ENCODE measurements around the gene COBL.

Gene COBL

DNA sequence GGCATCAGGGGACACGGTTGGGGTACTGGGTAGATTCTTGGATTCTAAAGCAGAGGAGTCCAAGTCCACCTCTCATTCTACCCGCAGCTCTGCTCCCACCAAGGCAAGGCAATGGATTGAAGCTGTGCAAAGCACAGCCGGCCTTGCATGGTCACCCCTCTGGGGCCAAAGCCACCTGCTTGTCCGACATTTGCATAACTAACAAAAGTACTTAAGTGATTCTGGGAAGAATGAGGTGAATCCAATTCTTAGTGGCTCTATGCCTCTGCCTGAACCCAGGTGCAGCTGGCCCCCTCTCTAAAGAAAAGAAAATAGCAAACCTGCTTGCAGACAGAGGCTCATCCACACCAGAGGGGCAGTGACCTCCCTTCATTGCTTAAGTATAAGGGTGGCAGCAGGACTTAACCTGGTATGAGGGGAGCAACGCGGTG lies 10.7 kb upstream of the COBL start:
- DNase-seq (ENCODE audit: low read depth) = no peak

- no peak for DNase-seq (ENCODE audit: low read depth)
Measured at GRCh38 chr7:51326656-51327286, 10.2 kb upstream of the COBL start.

GRCh38 chr7:51325908-51326307 lies 9.3 kb upstream of the COBL start:
- no peak for DNase-seq (ENCODE audit: low read depth)

GRCh38 chr7:51325261-51325676 lies 8.7 kb upstream of the COBL start:
- DNase-seq (ENCODE audit: low read depth) = no peak

GRCh38 chr7:51324206-51324898 lies 7.7 kb upstream of the COBL start:
- no peak for DNase-seq (ENCODE audit: low read depth)

GRCh38 chr7:51321961-51322515 lies 5.4 kb upstream of the COBL start:
- no peak for DNase-seq (ENCODE audit: low read depth)

DNA sequence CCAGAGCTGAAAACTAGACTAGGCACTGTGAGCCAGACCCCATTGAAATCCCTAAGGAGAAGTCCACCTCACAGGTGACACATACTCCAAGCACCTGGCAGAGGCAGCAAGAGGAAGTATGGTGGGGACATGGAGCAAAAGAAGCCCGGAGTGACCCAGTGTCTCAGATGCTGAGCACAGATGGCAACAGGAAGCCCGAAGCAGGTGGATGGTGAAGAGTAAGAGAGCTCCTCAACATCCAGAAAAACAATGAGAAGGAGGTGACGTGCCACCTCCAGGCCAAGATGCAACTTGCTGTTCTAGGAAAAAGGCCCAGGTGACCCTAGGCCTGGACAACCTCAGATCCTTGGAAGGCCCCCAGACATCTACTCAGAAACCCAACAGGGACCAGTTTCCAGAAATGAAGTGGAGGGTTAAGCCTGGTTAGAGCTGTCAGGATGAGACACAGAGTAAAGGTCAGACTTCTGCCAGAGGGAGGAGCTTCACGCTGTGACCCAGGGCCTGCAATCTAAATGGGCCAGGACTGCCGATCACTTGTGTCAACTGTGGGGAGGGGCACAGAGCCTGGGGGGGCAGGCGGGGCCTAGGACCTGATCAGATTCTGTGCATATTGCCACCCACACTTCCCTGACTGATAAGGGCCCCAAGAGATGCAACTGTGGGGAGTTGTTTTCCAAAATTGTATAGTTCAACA lies 2.4 kb upstream of the COBL start:
- no peak for DNase-seq (ENCODE audit: low read depth)

GRCh38 chr7:51318001-51318400 lies 1.4 kb upstream of the COBL start:
- DNase-seq (ENCODE audit: low read depth) = no peak

DNA sequence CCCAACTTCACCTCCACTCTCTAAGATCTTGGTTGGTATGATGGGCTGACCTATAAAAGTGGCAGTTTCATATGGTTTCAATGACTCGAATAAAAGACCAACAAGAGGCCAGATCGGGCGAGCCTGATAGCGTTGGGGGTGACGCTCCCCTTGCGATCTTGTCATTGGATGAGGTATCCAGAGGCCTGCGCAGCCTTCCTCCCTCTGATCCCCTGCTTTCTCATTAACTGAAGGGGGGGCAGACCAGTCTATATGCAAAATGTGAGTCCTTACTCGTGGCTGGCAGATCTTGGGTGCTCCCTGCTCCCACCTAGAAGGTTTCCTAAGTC lies 937 bp upstream of the COBL start:
- DNase-seq (ENCODE audit: low read depth) = no peak

DNA sequence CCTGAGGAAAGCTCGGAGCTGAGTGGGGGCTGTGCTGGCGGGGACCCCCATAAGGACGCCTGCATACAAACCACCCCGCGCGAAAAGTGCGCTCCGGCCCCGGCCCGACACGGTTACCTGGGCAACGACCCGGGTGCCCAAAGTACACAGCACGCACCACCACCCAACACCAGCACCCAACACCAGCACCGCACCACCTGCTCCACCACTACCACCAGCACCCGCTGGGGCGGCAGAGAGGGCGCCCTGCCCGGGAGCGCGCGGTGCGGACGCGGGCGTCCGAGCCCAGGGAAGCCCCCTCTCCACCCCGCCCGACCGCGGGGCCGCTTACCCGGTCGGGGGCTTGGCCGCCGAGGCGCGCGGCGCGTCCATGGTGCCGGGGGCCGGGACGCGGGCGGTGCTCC lies 345 bp downstream of the COBL start:
- DNase-seq (ENCODE audit: low read depth) = no peak

DNA sequence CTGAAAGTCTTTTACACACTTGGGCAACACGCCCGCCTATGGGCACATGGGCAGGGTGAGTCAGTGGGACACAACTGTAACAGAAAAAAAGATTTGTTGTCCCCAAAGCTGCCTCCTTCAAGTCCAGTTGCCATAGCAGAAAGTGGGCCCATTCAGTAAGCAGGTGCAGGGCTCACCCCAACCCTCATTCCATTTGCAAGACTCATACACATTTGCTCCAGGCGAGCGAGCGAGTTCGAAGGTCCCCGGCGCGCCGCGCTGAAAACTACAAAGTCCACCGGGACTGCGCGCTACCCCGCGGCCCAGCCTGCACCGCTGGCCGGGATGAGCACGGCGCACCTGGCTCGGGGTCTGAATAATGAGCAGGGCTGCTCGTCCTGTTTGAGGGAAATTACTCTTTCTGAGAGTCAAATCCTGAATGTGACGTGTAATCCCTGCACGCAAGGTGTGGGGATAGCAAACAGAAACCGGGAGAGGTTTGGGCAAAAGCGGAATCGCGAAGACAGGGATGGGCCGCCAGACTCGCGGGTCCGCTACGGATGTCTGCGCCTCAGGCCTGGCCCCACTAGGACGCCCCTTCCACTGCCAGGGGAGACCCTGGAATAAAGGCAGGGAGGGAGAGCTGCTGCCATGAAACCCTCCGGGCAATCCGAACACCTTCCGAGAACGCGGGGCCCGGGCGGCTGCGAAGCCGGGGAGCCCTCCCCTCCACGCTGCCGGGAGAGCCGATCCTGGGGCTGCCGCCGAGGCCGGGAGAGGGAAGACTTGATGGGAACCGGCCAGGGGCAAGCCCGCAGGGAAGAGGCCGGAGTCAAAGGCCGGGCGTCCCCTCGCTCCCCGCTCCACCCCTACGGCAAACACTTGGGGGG lies 982 bp downstream of the COBL start:
- DNase-seq (ENCODE audit: low read depth) = no peak

DNA sequence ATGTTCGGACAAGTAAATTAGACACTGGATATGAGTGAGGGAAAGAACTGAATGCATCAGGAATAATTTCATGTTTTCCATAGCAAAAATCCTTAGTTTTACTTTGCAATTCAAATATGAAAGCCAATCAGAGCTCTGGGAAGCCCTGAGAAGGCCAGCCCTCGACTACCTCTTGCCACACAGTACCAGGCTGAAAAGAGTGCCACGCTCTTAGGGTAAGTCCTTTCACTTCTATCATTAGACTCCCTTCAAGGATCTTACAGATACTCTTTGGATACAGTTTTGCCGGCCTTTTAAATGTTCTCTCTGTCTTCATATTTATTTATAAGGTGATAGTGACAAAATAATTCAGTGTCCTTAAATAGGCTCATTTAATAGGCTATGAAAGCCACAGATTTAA lies 1.9 kb downstream of the COBL start:
- DNase-seq (ENCODE audit: low read depth) = no peak

DNA sequence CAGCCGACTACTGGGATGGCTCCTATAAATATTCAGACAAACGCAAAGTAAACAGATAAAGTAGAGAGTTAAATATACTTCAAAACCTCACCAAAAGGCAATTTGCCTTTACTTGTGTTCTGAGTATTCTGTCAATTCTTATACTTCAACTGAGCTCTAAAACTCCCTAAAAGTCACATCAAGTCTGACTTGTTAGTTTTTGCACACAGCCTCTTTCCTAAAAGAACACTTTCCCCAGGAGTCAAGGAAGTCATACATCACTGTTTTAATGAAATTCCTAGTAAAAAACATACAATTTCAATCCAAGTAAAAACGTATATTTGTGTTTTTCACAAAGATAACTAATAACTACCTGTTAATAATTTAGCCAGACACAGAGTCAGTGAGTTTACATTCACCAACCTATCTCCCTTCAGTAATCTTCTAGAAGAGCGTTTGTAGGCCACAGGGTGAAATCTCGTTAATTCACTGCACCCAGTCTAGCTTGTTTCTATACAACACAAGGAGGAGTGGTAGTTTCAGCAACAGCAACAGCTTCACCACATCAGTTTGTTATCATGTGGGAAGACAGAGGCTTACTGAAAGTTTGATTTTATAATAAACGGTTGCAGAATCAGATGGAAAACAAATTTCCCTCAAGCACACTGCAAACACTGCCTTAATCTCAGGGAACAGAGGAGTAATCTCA lies 2.7 kb downstream of the COBL start:
- no peak for DNase-seq (ENCODE audit: low read depth)

DNA sequence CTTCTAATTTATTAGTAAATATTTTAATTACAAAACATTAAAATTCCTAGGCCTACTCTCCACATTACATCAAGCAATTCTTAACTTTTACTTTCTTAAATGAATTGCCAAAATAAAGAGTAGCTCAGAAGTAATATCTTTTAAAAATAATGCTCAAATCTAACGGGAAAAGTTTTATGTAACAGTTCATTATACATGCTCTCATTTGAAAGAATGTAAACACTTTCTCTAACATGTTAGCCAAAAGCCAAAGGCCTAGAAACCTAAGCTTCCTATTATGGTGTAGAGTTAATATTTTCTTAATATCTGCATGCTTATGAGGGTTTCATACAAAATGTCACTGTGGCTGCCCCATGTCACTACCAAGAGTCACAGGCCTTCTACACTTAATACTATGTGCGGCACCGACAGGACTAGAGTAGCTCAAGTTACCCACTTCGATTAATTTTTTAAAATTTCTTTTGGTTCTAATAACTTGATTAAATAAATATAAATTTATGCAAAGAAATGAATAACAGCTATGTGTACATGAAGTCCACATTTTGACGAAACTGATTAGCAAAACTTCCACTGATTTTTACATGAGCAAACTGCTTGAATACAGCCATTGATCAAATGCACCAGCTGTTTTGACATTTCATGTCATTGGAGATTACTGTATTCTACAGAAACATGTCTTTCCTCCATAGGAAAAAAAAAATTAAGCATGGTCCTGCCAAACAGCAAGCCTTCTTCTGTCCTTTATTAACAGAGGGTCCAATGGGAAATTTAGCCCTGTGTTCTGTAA lies 3.5 kb downstream of the COBL start:
- no peak for DNase-seq (ENCODE audit: low read depth)

- no peak for DNase-seq (ENCODE audit: low read depth)
Measured at GRCh38 chr7:51311166-51311565, 5.4 kb downstream of the COBL start.

GRCh38 chr7:51310131-51310583 lies 6.5 kb downstream of the COBL start:
- no peak for DNase-seq (ENCODE audit: low read depth)

- DNase-seq (ENCODE audit: low read depth) = no peak
Measured at GRCh38 chr7:51309361-51310130, 7.1 kb downstream of the COBL start.

GRCh38 chr7:51308696-51309095 lies 7.9 kb downstream of the COBL start:
- DNase-seq (ENCODE audit: low read depth) = no peak

GRCh38 chr7:51308265-51308664 lies 8.3 kb downstream of the COBL start:
- DNase-seq (ENCODE audit: low read depth) = no peak

DNA sequence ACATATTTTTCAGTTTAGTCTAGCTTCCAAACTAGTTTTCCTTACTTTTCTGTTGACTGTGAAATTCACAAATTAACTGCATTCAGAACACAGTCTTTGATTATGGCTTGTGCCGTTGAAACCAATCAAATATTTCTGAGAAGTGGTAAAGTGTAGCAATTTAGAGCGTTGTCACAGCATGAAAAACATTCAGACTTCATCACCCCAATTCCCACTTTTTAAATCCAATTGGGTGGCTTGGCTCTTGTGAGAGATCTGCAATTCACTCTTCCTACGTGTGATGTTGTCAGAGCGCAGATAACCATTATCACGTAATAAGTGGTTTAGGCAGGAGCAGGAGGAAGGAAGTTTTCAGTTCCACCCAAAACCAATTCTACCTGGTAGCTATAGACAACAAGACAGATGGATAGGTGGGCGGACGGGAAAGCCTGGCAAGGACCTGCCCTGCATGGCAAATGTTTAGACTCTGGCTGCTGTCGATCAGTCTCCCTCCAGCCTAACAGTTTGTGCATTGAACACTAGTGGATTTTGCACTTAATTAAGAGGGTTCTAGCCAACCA lies 8.9 kb downstream of the COBL start:
- no peak for DNase-seq (ENCODE audit: low read depth)
